CD4-positive, alpha-beta T cell treated with Interleukin-21 for 1 hour (primary cell): Measurements from ENCODE around the gene HNF1A.

ENCODE experiments used
- DNase-seq: peaks from one replicate; pipeline ENCODE4 v3.0.0-alpha.2; 2020

Gene HNF1A

GRCh38 chr12:120989687-120990086 is 11.3 kb downstream of the HNF1A start:
- no peak for DNase-seq

- no peak for DNase-seq
Observed at GRCh38 chr12:120990487-120991055, 12.2 kb downstream of the HNF1A start.

GRCh38 chr12:120991965-120992364 is 13.6 kb downstream of the HNF1A start:
- DNase-seq: no peak

- DNase-seq: no peak
Observed at GRCh38 chr12:120992989-120993388, 14.6 kb downstream of the HNF1A start.

GRCh38 chr12:120993496-120993895 is 15.2 kb downstream of the HNF1A start:
- DNase-seq: no peak

GRCh38 chr12:120994059-120994458 is 15.7 kb downstream of the HNF1A start:
- DNase-seq: no peak

- no peak for DNase-seq
Observed at GRCh38 chr12:120994589-120995337, 16.4 kb downstream of the HNF1A start.

GRCh38 chr12:120996133-120996746 is 17.9 kb downstream of the HNF1A start:
- DNase-seq: no peak

- DNase-seq: no peak
Observed at GRCh38 chr12:120997448-120997847, 19.1 kb downstream of the HNF1A start.

GRCh38 chr12:120998435-120998834 is 20.1 kb downstream of the HNF1A start:
- no peak for DNase-seq

GRCh38 chr12:120999191-121000120 is 21.1 kb downstream of the HNF1A start:
- no peak for DNase-seq

GRCh38 chr12:121000530-121000929 is 22.2 kb downstream of the HNF1A start:
- no peak for DNase-seq

- DNase-seq: no peak
Observed at GRCh38 chr12:121001060-121001459, 22.7 kb downstream of the HNF1A start.

GRCh38 chr12:121001841-121002483 is 23.6 kb downstream of the HNF1A start:
- DNase-seq: no peak

- DNase-seq: no peak
Observed at GRCh38 chr12:121003650-121004049, 25.3 kb downstream of the HNF1A start.

- no peak for DNase-seq
Observed at GRCh38 chr12:121004253-121004815, 26.0 kb downstream of the HNF1A start.

GRCh38 chr12:121005346-121005815 is 27.0 kb downstream of the HNF1A start:
- DNase-seq: peak; percentile 46

GRCh38 chr12:121008347-121009098 is 30.2 kb downstream of the HNF1A start:
- DNase-seq: no peak

GRCh38 chr12:121009741-121010140 is 31.4 kb downstream of the HNF1A start:
- no peak for DNase-seq

- DNase-seq: no peak
Observed at GRCh38 chr12:121010860-121011259, 32.5 kb downstream of the HNF1A start.

GRCh38 chr12:121011820-121012219 is 33.5 kb downstream of the HNF1A start:
- no peak for DNase-seq
